K562 (cell line): ENCODE measurements around the gene C2orf81. TPM values are rescaled to one million over a fixed set of nuclear protein-coding genes. Genes with fewer than 3 reads are reported as not detected.

ENCODE experiments used
- E4F1 ChIP-seq: fragments of 250-450 bp; sonication (Bioruptor Pico); IDR thresholded peaks from 2 replicates; pipeline ENCODE4 v1.5.0; 2021; ENCODE audit warnings: mild to moderate bottlenecking, borderline replicate concordance
- ETS2 ChIP-seq: IDR thresholded peaks from 2 replicates; pipeline ENCODE4 v1.6.1; 2016; ENCODE audit warnings: borderline replicate concordance, missing genetic modification characterization, mild to moderate bottlenecking, moderate library complexity, missing compliant biosample characterization; ENCODE audit not compliant: poor library complexity, severe bottlenecking
- HMGXB4 ChIP-seq: sonication (generic); formaldehyde crosslinking; IDR thresholded peaks from 2 replicates; pipeline ENCODE4 v1.8.1; 2023; ENCODE audit warnings: mild to moderate bottlenecking, missing genetic modification reagents
- ZC3H8 ChIP-seq: fragments of 450-650 bp; IDR thresholded peaks from 2 replicates; pipeline ENCODE4 v1.6.1; 2017
- polyA plus RNA-seq, 8 experiments: library from polyadenylated mRNA; depleted of rRNA in 4 of 8; stranded (reverse) in 5 of 8; unstranded in 3 of 8; fragments of >200 nt; fragmentation: Nextera tagmentation in 2 of 8; fragmentation: Illumina TruSeq in 1 of 8; extraction: Ambion mirVana in 2 of 8; extraction: Trizol in 1 of 8; gene quantifications; 2 replicates each; pipeline versions ENCODE4 v1.2.1 to v1.2.3, GENCODE V29; 2011 to 2014; ENCODE audit warnings: inconsistent platforms in 1 of 8, missing spikeins in 1 of 8
- total RNA-seq, 7 experiments: library from RNA; depleted of rRNA in 6 of 7; stranded (reverse); fragments of >200 nt in 6 of 7; fragmentation: Illumina TruSeq in 2 of 7; extraction: Trizol in 2 of 7; gene quantifications; 2 replicates each; pipeline versions ENCODE4 v1.2.1 to v1.2.3, GENCODE V29; 2011 to 2021; ENCODE audit warnings: low replicate concordance in 1 of 7

C2orf81 gene
- total and polyA plus RNA-seq, 9 of the 15 experiments (the other 6 are each of a cell fraction or from before 2014, with no cell fraction given): 0.06 TPM; not detected in 8

GRCh38 chr2:74447230-74447999 is 26.0 kb upstream of the C2orf81 start (continued):
- no peak for TF ChIP-seq E4F1 (CRISPR knock-in tag)
- no peak for TF ChIP-seq ZC3H8
- no peak for TF ChIP-seq ETS2 (tag)
- TF ChIP-seq HMGXB4 (CRISPR knock-in tag): no peak
